H9 (cell line): ENCODE results near the gene TNFAIP8L3. TPM values are rescaled to one million over a fixed set of nuclear protein-coding genes. Genes with fewer than 3 reads are reported as not detected.

Experiments
- DNase-seq: peaks from one replicate; pipeline ENCODE4 v3.0.0-alpha.2; 2017
- H2AFZ ChIP-seq: one replicate; pipeline ENCODE4 v1.6.1; 2013; ENCODE audit warnings: mild to moderate bottlenecking, low read length, control low read depth, moderate library complexity
- H2AK5ac ChIP-seq: 2 replicates; pipeline ENCODE4 v1.6.1; 2013; ENCODE audit warnings: low read length, control low read depth, mixed read lengths; ENCODE audit not compliant: insufficient read length
- H2BK120ac ChIP-seq: one replicate; pipeline ENCODE4 v1.6.1; 2013; ENCODE audit warnings: low read depth, mild to moderate bottlenecking, low read length, control low read depth, inconsistent platforms; ENCODE audit not compliant: poor library complexity, severe bottlenecking
- H2BK12ac ChIP-seq: 2 replicates; pipeline ENCODE4 v1.6.1; 2013; ENCODE audit warnings: low read length, control low read depth, mixed read lengths, low read depth; ENCODE audit not compliant: insufficient read length
- H2BK15ac ChIP-seq: 2 replicates; pipeline ENCODE4 v1.6.1; 2013; ENCODE audit warnings: low read depth, low read length, control low read depth
- H2BK20ac ChIP-seq: one replicate; pipeline ENCODE4 v1.6.1; 2013; ENCODE audit warnings: low read depth, mild to moderate bottlenecking, low read length, control low read depth, inconsistent platforms; ENCODE audit not compliant: poor library complexity, severe bottlenecking
- H2BK5ac ChIP-seq: 2 replicates; pipeline ENCODE4 v1.6.1; 2013; ENCODE audit warnings: low read length, control low read depth, mixed read lengths; ENCODE audit not compliant: insufficient read length
- H3K14ac ChIP-seq: 2 replicates; pipeline ENCODE4 v1.6.1; 2013; ENCODE audit warnings: low read length, control low read depth; ENCODE audit not compliant: insufficient read depth
- H3K18ac ChIP-seq: 2 replicates; pipeline ENCODE4 v1.6.1; 2013; ENCODE audit warnings: low read depth, mild to moderate bottlenecking, mixed read lengths, low read length, control low read depth; ENCODE audit not compliant: insufficient read length
- H3K23ac ChIP-seq: 2 replicates; pipeline ENCODE4 v1.6.1; 2013; ENCODE audit warnings: low read length, control low read depth, mixed read lengths, low read depth; ENCODE audit not compliant: insufficient read length
- H3K23me2 ChIP-seq: 2 replicates; pipeline ENCODE4 v1.6.1; 2013; ENCODE audit warnings: low read depth, mild to moderate bottlenecking, mixed read lengths, low read length, control low read depth; ENCODE audit not compliant: insufficient read length, poor library complexity, severe bottlenecking
- H3K27ac ChIP-seq: 2 replicates; pipeline ENCODE4 v1.5.1; 2013; ENCODE audit warnings: low read length, control low read depth, mixed read lengths, low read depth; ENCODE audit not compliant: insufficient read length
- H3K27me3 ChIP-seq: 2 replicates; pipeline ENCODE4 v1.6.1; 2013; ENCODE audit warnings: low read length, control low read depth, inconsistent platforms; ENCODE audit not compliant: insufficient read depth
- H3K4ac ChIP-seq: 2 replicates; pipeline ENCODE4 v1.6.1; 2013; ENCODE audit warnings: low read depth, mild to moderate bottlenecking, control low read depth, inconsistent platforms, low read length, moderate library complexity
- H3K4me1 ChIP-seq: 2 replicates; pipeline ENCODE4 v1.6.1; 2013; ENCODE audit warnings: low read length, control low read depth, inconsistent platforms; ENCODE audit not compliant: insufficient read depth
- H3K4me2 ChIP-seq: 2 replicates; pipeline ENCODE4 v1.6.1; 2013; ENCODE audit warnings: low read length, control low read depth, mixed read lengths; ENCODE audit not compliant: insufficient read length, insufficient read depth
- H3K56ac ChIP-seq: 2 replicates; pipeline ENCODE4 v1.6.1; 2013; ENCODE audit warnings: low read depth, mild to moderate bottlenecking, mixed read lengths, low read length, control low read depth; ENCODE audit not compliant: insufficient read length
- H3K79me1 ChIP-seq: 2 replicates; pipeline ENCODE4 v1.6.1; 2013; ENCODE audit warnings: low read depth, mild to moderate bottlenecking, moderate library complexity, low read length, control low read depth, inconsistent platforms; ENCODE audit not compliant: insufficient read depth, poor library complexity, severe bottlenecking
- H3K79me2 ChIP-seq: 2 replicates; pipeline ENCODE4 v1.6.1; 2013; ENCODE audit warnings: low read length, control low read depth, inconsistent platforms; ENCODE audit not compliant: insufficient read depth
- H3K9ac ChIP-seq: 2 replicates; pipeline ENCODE4 v1.6.1; 2013; ENCODE audit warnings: low read length, control low read depth, mixed read lengths; ENCODE audit not compliant: insufficient read length; ENCODE audit errors: extremely low read depth
- H3K9me3 ChIP-seq: one replicate; pipeline ENCODE4 v1.6.1; 2013; ENCODE audit warnings: low read depth, low read length, inconsistent platforms; ENCODE audit not compliant: control insufficient read depth
- H3T11ph ChIP-seq: one replicate; pipeline ENCODE4 v1.6.1; 2013; ENCODE audit warnings: mild to moderate bottlenecking, low read length, control low read depth, inconsistent platforms
- H4K20me1 ChIP-seq: one replicate; pipeline ENCODE4 v1.6.1; 2013; ENCODE audit not compliant: control insufficient read depth, insufficient read length, insufficient read depth
- H4K5ac ChIP-seq: 2 replicates; pipeline ENCODE4 v1.6.1; 2013; ENCODE audit warnings: low read depth, mild to moderate bottlenecking, mixed read lengths, low read length, control low read depth; ENCODE audit not compliant: insufficient read length
- H4K8ac ChIP-seq: replicated peaks from 2 replicates; pipeline ENCODE4 v1.6.1; 2013; ENCODE audit warnings: low read length, control low read depth, mixed read lengths, low read depth; ENCODE audit not compliant: insufficient read length
- H4K91ac ChIP-seq: 2 replicates; pipeline ENCODE4 v1.6.1; 2013; ENCODE audit warnings: low read depth, mild to moderate bottlenecking, moderate library complexity, mixed read lengths, low read length, control low read depth; ENCODE audit not compliant: insufficient read length
- H3K27ac Mint-ChIP-seq, 3 experiments: 2 replicates in 2 of 3; 3 replicates in 1 of 3; pipeline ENCODE4 v1.8.0; 2020 to 2021; ENCODE audit warnings: mixed read lengths in 3 of 3, mild to moderate bottlenecking in 1 of 3, moderate library complexity in 1 of 3
- H3K27me3 Mint-ChIP-seq: 2 replicates; pipeline ENCODE4 v1.8.0; 2021; ENCODE audit warnings: low read depth, mild to moderate bottlenecking, moderate library complexity, mixed read lengths
- H3K36me3 Mint-ChIP-seq, 3 experiments: 2 replicates in 2 of 3; 3 replicates in 1 of 3; pipeline ENCODE4 v1.8.0; 2020 to 2021; ENCODE audit warnings: low read depth in 3 of 3, mixed read lengths in 3 of 3; ENCODE audit not compliant: insufficient read depth in 1 of 3
- H3K4me1 Mint-ChIP-seq, 2 experiments: 2 replicates each; pipeline ENCODE4 v1.8.0; 2020; ENCODE audit warnings: mixed read lengths in 2 of 2
- H3K4me3 Mint-ChIP-seq, 2 experiments: 2 replicates in 1 of 2; 3 replicates in 1 of 2; pipeline ENCODE4 v1.8.0; 2020 to 2021; ENCODE audit warnings: mild to moderate bottlenecking in 2 of 2, mixed read lengths in 2 of 2, moderate library complexity in 1 of 2
- H3K9me3 Mint-ChIP-seq, 2 experiments: 2 replicates in 1 of 2; 3 replicates in 1 of 2; pipeline ENCODE4 v1.8.0; 2020; ENCODE audit warnings: mild to moderate bottlenecking in 2 of 2, mixed read lengths in 2 of 2, moderate library complexity in 1 of 2
- WGBS: extraction: QIAGEN DNeasy Blood & Tissue Kit; methylation state at CpG from one replicate; pipeline ENCODE4 v1.1.7; 2013; ENCODE audit warnings: missing lambda C conversion rate, low lambda C conversion rate, mixed read lengths; ENCODE audit not compliant: insufficient read length; ENCODE audit errors: extremely low coverage; 5-methylcytosine and 5-hydroxymethylcytosine counted together
- total RNA-seq: library from RNA; stranded (reverse); gene quantifications from 2 replicates; pipeline ENCODE4 v1.2.1, GENCODE V29; 2021
- TF ChIP-seq, protein P1 (sequence below): fragments of 200-600 bp; sonication (generic); conservative IDR thresholded peaks from 3 replicates; pipeline ENCODE4 v1.8.0; 2021; ENCODE audit warnings: antibody characterized with exemption, mild to moderate bottlenecking

Gene TNFAIP8L3
- total RNA-seq, 1 experiment from 2014 or later: 0.22 TPM

DNA sequence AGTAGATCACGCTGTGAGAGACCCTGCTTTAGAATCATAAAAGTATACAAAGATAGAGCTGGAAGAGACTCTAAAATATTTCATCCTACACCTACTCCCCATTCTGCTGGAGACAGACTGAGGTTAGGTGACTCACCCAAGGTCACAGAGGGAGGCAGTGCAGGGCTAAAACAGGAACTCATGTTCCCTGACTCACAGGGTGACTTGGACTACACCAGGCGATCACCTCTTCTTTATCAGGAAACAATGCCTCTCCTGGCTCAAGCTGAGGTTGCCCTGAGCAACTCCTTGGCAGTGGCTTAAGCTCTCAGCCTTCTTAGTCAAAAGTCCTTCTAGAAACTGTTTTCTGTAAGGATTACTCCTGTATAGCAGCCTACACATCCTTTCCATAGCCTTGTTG lies 26.4 kb upstream of the TNFAIP8L3 start:
- Histone ChIP-seq H3K23ac (no peak overlapping the region), H3K4ac (no peak overlapping the region), H3K23me2 (no peaks in the 10 kb centered on the region), H4K5ac (no peak overlapping the region), H4K8ac (no peak overlapping the region), H3K4me2 (no peak overlapping the region), H3T11ph (no peak overlapping the region), H3K79me1 (no peaks in the 10 kb centered on the region), H2BK15ac (no peak overlapping the region), H2BK5ac (no peak overlapping the region), H3K18ac (no peak overlapping the region), H3K4me1 (no peaks in the 10 kb centered on the region), H2BK12ac (no peak overlapping the region), H3K9me3 (no peaks in the 10 kb centered on the region), H3K27me3 (no peaks in the 10 kb centered on the region), H4K91ac (no peak overlapping the region), H2BK20ac (no peak overlapping the region), H3K79me2 (no peaks in the 10 kb centered on the region), H3K14ac (no peak overlapping the region), H2AFZ (no peak overlapping the region), H4K20me1 (no peaks in the 10 kb centered on the region), H3K56ac (no peak overlapping the region), H3K9ac (no peak overlapping the region), H3K27ac (no peak overlapping the region), H2AK5ac (no peak overlapping the region), H2BK120ac (no peak overlapping the region)
- H3K4me3 Mint-ChIP-seq: no peak overlapping the region
- H3K4me1 Mint-ChIP-seq: peaks cover 0 to 3% of the 10 kb centered on the region in 2 experiments; a peak in 2 of 4 replicates
- peaks cover 7 to 8% of the 10 kb centered on the region in 2 experiments; a peak in 4 of 5 replicates for H3K9me3 Mint-ChIP-seq
- TF ChIP-seq, protein P1, sequence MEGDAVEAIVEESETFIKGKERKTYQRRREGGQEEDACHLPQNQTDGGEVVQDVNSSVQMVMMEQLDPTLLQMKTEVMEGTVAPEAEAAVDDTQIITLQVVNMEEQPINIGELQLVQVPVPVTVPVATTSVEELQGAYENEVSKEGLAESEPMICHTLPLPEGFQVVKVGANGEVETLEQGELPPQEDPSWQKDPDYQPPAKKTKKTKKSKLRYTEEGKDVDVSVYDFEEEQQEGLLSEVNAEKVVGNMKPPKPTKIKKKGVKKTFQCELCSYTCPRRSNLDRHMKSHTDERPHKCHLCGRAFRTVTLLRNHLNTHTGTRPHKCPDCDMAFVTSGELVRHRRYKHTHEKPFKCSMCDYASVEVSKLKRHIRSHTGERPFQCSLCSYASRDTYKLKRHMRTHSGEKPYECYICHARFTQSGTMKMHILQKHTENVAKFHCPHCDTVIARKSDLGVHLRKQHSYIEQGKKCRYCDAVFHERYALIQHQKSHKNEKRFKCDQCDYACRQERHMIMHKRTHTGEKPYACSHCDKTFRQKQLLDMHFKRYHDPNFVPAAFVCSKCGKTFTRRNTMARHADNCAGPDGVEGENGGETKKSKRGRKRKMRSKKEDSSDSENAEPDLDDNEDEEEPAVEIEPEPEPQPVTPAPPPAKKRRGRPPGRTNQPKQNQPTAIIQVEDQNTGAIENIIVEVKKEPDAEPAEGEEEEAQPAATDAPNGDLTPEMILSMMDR: no peak
- WGBS: no CpG with 5 or more reads among the region's 2 CpGs
- no peak overlapping the region; a peak in 1 of 7 replicates for H3K27ac Mint-ChIP-seq
- peaks cover 7% of the 10 kb centered on the region for H3K27me3 Mint-ChIP-seq
- no peak for DNase-seq
- H3K36me3 Mint-ChIP-seq: peaks cover 0 to 4% (median 0%) of the 10 kb centered on the region in 3 experiments; a peak in 3 of 7 replicates
